OCI-LY3 (cell line): Measurements from ENCODE around the gene PCDHGB6.
"Not testable (repeated sequence)": the region's sequence is repeated elsewhere in the genome, so short reads cannot be mapped to it uniquely, and the experiment has no call there.

Experiments used
- EZH2phosphoT487 ChIP-seq: fragments of 200-600 bp; shearing (Covaris generic); IDR thresholded peaks from 2 replicates; pipeline ENCODE4 v1.6.1; 2018; ENCODE audit warnings: antibody characterized with exemption, mixed run types, low read depth
- TF ChIP-seq, protein P1 (sequence below): fragments of 200-600, 300-600 bp; sonication (generic); IDR thresholded peaks from 2 replicates; pipeline ENCODE4 v1.5.1; 2014; ENCODE audit warnings: antibody characterized with exemption, low read length, low read depth

DNA sequence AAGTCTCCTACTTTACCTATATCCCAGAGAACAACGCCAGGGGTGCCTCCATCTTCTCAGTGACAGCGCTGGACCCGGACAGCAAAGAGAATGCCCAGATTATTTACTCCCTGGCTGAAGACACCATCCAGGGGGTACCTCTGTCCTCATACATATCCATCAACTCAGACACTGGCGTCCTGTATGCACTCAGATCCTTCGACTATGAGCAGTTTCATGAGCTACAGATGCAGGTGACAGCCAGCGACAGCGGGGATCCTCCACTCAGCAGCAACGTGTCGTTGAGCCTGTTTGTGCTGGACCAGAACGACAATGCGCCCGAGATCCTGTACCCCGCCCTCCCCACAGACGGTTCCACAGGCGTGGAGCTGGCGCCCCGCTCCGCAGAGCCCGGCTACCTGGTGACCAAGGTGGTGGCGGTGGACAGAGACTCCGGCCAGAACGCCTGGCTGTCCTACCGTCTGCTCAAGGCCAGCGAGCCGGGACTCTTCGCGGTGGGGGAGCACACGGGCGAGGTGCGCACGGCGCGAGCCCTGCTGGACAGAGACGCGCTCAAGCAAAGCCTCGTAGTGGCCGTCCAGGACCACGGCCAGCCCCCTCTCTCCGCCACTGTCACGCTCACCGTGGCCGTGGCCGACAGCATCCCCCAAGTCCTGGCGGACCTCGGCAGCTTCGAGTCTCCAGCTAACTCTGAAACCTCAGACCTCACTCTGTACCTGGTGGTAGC, 6.9 kb downstream of the PCDHGB6 start:
- TF ChIP-seq, protein P1, sequence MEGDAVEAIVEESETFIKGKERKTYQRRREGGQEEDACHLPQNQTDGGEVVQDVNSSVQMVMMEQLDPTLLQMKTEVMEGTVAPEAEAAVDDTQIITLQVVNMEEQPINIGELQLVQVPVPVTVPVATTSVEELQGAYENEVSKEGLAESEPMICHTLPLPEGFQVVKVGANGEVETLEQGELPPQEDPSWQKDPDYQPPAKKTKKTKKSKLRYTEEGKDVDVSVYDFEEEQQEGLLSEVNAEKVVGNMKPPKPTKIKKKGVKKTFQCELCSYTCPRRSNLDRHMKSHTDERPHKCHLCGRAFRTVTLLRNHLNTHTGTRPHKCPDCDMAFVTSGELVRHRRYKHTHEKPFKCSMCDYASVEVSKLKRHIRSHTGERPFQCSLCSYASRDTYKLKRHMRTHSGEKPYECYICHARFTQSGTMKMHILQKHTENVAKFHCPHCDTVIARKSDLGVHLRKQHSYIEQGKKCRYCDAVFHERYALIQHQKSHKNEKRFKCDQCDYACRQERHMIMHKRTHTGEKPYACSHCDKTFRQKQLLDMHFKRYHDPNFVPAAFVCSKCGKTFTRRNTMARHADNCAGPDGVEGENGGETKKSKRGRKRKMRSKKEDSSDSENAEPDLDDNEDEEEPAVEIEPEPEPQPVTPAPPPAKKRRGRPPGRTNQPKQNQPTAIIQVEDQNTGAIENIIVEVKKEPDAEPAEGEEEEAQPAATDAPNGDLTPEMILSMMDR = not testable (repeated sequence)
- TF ChIP-seq EZH2phosphoT487 = not testable (repeated sequence)
